Adipocyte (in vitro differentiated cells): ENCODE data around the gene SOBP.

Experiments
- DNase-seq: peaks from one replicate; pipeline ENCODE4 v3.0.0-alpha.2; 2015; ENCODE audit warnings: low read depth
- H3K27me3 ChIP-seq: replicated peaks from 2 replicates; pipeline ENCODE4 v1.7.0; 2013; ENCODE audit warnings: mild to moderate bottlenecking, low read length, moderate library complexity; ENCODE audit not compliant: control insufficient read depth, insufficient read depth
- H3K36me3 ChIP-seq: 2 replicates; pipeline ENCODE4 v1.7.0; 2013; ENCODE audit warnings: low read length, mild to moderate bottlenecking, moderate library complexity; ENCODE audit not compliant: control insufficient read depth, insufficient read depth, severe bottlenecking
- H3K4me1 ChIP-seq: 2 replicates; pipeline ENCODE4 v1.7.0; 2013; ENCODE audit warnings: mild to moderate bottlenecking, low read length, moderate library complexity; ENCODE audit not compliant: control insufficient read depth, insufficient read depth
- H3K4me3 ChIP-seq: 2 replicates; pipeline ENCODE4 v1.7.0; 2013; ENCODE audit warnings: mild to moderate bottlenecking, low read length, moderate library complexity
- H3K9ac ChIP-seq: 2 replicates; pipeline ENCODE4 v1.7.0; 2013; ENCODE audit warnings: mild to moderate bottlenecking, low read length, moderate library complexity
- H3K9me3 ChIP-seq: 2 replicates; pipeline ENCODE4 v1.7.0; 2013; ENCODE audit warnings: mild to moderate bottlenecking, low read length, moderate library complexity; ENCODE audit not compliant: control insufficient read depth

Gene SOBP

GRCh38 chr6:107611094-107611810, 121.3 kb downstream of the SOBP start:
- H3K4me1 ChIP-seq: peaks cover 8% of the 10 kb centered on the region
- DNase-seq: no peak
- no peaks in the 10 kb centered on the region for H3K27me3 ChIP-seq
- H3K36me3 ChIP-seq: no peaks in the 10 kb centered on the region
- no peaks in the 10 kb centered on the region for H3K9me3 ChIP-seq
- H3K9ac ChIP-seq: no peak overlapping the region
- no peak overlapping the region for H3K4me3 ChIP-seq

- H3K27me3 ChIP-seq: no peaks in the 10 kb centered on the region
- no peaks in the 10 kb centered on the region for H3K9me3 ChIP-seq
- DNase-seq: no peak
- no peaks in the 10 kb centered on the region for H3K4me1 ChIP-seq
- H3K9ac ChIP-seq: no peak overlapping the region
- H3K4me3 ChIP-seq: no peak overlapping the region
- no peaks in the 10 kb centered on the region for H3K36me3 ChIP-seq
Measured at GRCh38 chr6:107612762-107613415, 123.0 kb downstream of the SOBP start.

- no peaks in the 10 kb centered on the region for H3K4me1 ChIP-seq
- DNase-seq: no peak
Measured at GRCh38 chr6:107613651-107614379, 123.9 kb downstream of the SOBP start.

GRCh38 chr6:107614828-107615227, 124.9 kb downstream of the SOBP start:
- no peaks in the 10 kb centered on the region for H3K4me1 ChIP-seq

More at GRCh38 chr6:107613651-107614379, 123.9 kb downstream of the SOBP start:
- Histone ChIP-seq H3K36me3 (no peaks in the 10 kb centered on the region), H3K9ac (no peak overlapping the region), H3K4me3 (no peak overlapping the region), H3K27me3 (no peaks in the 10 kb centered on the region), H3K9me3 (no peaks in the 10 kb centered on the region)

GRCh38 chr6:107616775-107617174, 126.9 kb downstream of the SOBP start:
- no peak overlapping the region for H3K9ac ChIP-seq
- no peaks in the 10 kb centered on the region for H3K36me3 ChIP-seq
- H3K4me3 ChIP-seq: no peak overlapping the region
- H3K4me1 ChIP-seq: no peaks in the 10 kb centered on the region
- no peak for DNase-seq
- H3K27me3 ChIP-seq: no peaks in the 10 kb centered on the region
- H3K9me3 ChIP-seq: no peaks in the 10 kb centered on the region

More at GRCh38 chr6:107614828-107615227, 124.9 kb downstream of the SOBP start:
- Histone ChIP-seq H3K9ac (no peak overlapping the region), H3K36me3 (no peaks in the 10 kb centered on the region), H3K27me3 (no peaks in the 10 kb centered on the region), H3K9me3 (no peaks in the 10 kb centered on the region), H3K4me3 (no peak overlapping the region)
- DNase-seq: no peak

GRCh38 chr6:107617341-107617932, 127.5 kb downstream of the SOBP start:
- no peaks in the 10 kb centered on the region for H3K9me3 ChIP-seq
- no peaks in the 10 kb centered on the region for H3K36me3 ChIP-seq
- H3K4me1 ChIP-seq: no peaks in the 10 kb centered on the region
- no peaks in the 10 kb centered on the region for H3K27me3 ChIP-seq
- H3K4me3 ChIP-seq: no peak overlapping the region
- no peak overlapping the region for H3K9ac ChIP-seq
- DNase-seq: no peak

GRCh38 chr6:107618672-107619071, 128.8 kb downstream of the SOBP start:
- Histone ChIP-seq H3K4me3 (no peak overlapping the region), H3K27me3 (no peaks in the 10 kb centered on the region), H3K9me3 (no peaks in the 10 kb centered on the region), H3K36me3 (no peaks in the 10 kb centered on the region), H3K4me1 (peaks cover under 1% of the 10 kb centered on the region), H3K9ac (no peak overlapping the region)
- no peak for DNase-seq

- no peaks in the 10 kb centered on the region for H3K9me3 ChIP-seq
- H3K4me1 ChIP-seq: peaks cover 12% of the 10 kb centered on the region
- no peaks in the 10 kb centered on the region for H3K36me3 ChIP-seq
- no peaks in the 10 kb centered on the region for H3K27me3 ChIP-seq
- H3K4me3 ChIP-seq: no peak overlapping the region
- DNase-seq: peak; percentile 14
- H3K9ac ChIP-seq: no peak overlapping the region
Measured at GRCh38 chr6:107620732-107621131, 130.8 kb downstream of the SOBP start.

GRCh38 chr6:107621229-107621937, 131.5 kb downstream of the SOBP start:
- no peak overlapping the region for H3K9ac ChIP-seq
- no peak for DNase-seq
- peaks cover 12% of the 10 kb centered on the region for H3K4me1 ChIP-seq
- no peak overlapping the region for H3K4me3 ChIP-seq
- H3K36me3 ChIP-seq: no peaks in the 10 kb centered on the region
- no peaks in the 10 kb centered on the region for H3K27me3 ChIP-seq
- H3K9me3 ChIP-seq: no peaks in the 10 kb centered on the region

- no peaks in the 10 kb centered on the region for H3K27me3 ChIP-seq
- no peak overlapping the region for H3K9ac ChIP-seq
- no peaks in the 10 kb centered on the region for H3K36me3 ChIP-seq
- DNase-seq: no peak
- H3K4me1 ChIP-seq: peaks cover 12% of the 10 kb centered on the region
- no peak overlapping the region for H3K4me3 ChIP-seq
- no peaks in the 10 kb centered on the region for H3K9me3 ChIP-seq
Measured at GRCh38 chr6:107622269-107622668, 132.4 kb downstream of the SOBP start.
